ENCODE results near the gene ZBTB7C.
A peak's percentile ranks its signal among the peaks of the same experiment; 100 is the strongest.

Gene ZBTB7C

DNA sequence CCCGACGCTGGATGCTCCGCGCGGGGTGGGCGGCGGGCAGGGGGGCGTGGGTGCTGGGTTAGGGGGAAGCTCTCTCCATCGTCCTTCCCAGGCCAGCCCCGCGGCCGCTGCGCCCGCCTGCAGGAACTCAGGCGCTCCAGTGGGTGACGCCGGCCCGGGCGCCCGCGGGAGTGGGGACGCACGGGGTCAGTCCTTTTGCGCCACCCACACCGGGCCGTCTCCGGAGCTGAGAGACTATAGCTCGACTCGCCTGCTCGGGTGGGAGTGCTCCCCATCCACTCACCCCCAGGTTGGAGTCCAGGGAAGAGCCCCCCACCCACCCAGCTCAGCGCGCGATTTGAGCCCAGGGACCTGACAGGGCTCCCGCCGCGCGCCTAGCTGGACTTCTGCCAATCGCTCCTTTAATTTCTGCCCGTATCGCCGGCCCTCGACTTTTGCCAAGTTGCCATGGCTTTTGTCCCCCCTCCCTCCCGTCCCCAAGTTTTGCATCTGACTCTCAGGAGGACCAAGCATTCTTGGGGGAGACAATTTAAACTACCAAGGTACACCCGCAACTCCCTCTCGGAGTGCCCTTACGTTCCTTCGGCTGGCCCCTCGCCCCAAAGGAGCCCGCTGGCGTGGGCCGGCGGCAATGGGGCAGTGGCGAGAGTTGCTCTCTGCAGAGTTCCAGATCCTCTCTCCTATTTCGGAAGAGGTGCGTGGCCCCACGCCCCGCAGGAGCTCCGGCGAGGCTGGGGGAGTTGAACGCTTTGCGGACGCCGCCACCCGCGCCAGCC is 272.9 kb downstream of the ZBTB7C start:
- peak; percentile 30 to 55 for DNase-seq

GRCh38 chr18:48135436-48135966 is 273.7 kb downstream of the ZBTB7C start:
- peak; percentile 7 for DNase-seq

DNA sequence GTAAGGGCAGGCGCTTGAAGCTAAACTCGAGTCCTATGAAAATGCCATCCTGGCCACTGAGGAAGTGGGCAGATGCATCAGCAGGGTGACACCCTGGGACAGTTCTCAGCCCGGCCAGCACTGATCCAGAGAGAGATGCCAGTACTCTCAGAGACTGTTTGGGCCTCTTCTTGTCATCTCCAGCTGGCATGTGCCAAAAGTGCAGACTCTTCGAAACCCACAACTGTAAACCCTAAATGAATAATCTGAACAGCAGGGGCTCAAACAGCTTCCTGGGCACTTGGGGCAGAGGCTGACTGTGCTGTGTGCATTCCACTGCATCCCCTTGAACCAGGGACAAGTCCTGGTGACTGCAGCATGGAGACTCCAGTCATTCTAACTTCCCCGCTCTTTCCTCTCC is 274.6 kb downstream of the ZBTB7C start:
- no peak for DNase-seq

- DNase-seq: no peak
These were observed 275.4 kb downstream of the ZBTB7C start for GRCh38 chr18:48133671-48134251.

- DNase-seq: no peak
These were observed 276.2 kb downstream of the ZBTB7C start for GRCh38 chr18:48132797-48133655.

GRCh38 chr18:48131042-48131441 is 278.1 kb downstream of the ZBTB7C start:
- no peak for DNase-seq

DNA sequence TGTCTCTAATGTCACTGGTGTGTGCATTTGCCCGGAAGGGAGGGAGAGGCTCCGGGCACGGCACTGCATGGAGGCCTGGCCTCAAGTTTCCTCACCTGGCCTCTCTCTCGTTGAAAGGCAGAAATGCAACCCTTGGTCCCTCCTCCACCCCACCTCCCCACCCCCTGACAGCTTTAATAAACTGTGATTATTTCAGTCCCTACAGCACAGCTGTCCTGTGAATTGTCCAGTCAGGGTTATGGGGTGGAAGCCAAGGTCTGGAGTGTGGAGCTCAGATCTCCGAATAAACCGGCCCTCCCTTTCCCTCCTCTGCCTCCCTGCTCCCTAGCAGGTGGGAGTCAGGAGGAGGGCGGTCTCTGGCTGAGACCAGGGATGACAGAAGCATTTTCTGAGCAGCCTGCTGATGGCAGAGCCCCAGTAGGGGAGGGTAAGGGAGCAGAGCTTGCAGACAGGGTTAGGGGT is 279.5 kb downstream of the ZBTB7C start:
- no peak for DNase-seq

GRCh38 chr18:48127606-48128005 is 281.6 kb downstream of the ZBTB7C start:
- DNase-seq: no peak

DNA sequence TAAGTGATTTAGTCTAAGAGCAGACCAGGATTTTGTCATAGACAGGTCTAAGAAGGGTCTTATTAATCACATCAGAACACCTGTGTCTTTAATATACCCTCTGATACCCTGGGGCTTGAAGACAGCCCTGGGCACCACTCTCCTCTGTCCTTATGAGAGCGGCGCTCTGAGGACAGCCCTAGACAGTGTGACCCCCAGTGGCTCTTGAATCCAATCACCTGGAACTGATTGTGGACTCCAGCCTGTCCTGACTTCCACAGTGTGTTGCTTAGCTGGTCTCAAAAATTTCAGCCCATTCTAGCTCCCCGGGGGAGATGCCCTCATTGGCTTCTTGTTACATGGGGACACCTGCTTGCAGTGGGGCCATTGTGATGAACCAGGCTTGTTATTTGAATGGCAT is 282.9 kb downstream of the ZBTB7C start:
- DNase-seq: no peak

GRCh38 chr18:48125724-48126123 is 283.5 kb downstream of the ZBTB7C start:
- no peak for DNase-seq

DNA sequence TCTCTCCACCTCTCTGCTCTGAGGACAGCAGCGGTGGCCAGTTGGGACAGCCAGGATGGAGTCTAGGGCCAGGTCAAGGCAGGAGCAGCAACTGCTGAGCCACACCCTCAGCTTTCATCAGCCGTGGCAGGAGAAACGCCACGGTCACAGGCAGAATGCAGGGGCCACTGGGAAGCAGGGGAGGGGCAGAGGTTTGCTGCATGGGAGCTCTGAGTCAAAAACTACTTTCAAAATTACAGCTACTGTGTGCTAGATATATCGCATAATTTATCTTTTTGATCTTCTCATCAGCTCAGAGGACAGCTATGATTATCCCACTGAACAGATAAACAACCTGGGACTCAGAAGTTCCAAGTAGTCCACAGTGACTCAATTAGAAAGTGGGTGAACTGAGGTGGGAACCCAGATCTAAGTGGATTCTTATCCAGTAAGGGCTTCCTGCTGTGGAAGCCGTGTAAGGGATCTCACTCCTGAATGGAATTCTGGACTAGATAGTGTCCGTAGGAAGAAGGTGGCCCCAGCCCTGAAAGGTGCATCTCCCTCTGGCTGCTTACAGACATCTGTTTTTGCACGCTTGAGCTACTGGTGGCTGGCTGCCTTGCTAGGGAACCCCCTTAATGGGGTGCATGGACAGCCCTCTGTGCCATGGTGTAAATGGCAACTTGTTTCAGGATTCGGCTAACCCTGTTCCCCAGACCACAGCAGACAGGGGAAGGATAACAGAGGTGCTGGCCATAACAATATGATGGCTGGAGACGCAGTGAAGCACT is 284.1 kb downstream of the ZBTB7C start:
- no peak for DNase-seq

GRCh38 chr18:48123941-48124340 is 285.2 kb downstream of the ZBTB7C start:
- no peak for DNase-seq

- no peak for DNase-seq
These were observed 285.9 kb downstream of the ZBTB7C start for GRCh38 chr18:48123324-48123723.

- DNase-seq: no peak
These were observed 286.4 kb downstream of the ZBTB7C start for GRCh38 chr18:48122816-48123215.

GRCh38 chr18:48122376-48122775 is 286.8 kb downstream of the ZBTB7C start:
- no peak for DNase-seq

GRCh38 chr18:48121752-48122151 is 287.4 kb downstream of the ZBTB7C start:
- no peak for DNase-seq

DNA sequence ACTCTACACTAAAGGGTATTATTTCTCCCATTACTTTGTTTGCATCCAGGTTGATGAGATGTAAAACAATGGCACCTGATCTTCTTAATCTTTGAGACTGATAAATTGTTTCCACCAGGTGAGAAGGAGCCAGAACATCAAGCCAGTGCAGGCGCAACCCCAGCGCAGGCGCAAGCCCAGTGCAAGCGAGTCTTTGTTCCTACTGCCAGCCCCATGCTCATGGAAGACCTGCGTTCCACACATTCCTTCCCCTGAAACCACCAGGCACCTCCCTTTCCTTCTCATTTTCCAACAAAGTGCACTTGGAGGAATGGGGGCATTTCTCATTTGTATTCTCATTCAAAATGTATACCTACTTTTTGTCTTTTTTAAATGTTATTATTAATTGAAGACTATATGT is 290.0 kb downstream of the ZBTB7C start:
- no peak for DNase-seq

DNA sequence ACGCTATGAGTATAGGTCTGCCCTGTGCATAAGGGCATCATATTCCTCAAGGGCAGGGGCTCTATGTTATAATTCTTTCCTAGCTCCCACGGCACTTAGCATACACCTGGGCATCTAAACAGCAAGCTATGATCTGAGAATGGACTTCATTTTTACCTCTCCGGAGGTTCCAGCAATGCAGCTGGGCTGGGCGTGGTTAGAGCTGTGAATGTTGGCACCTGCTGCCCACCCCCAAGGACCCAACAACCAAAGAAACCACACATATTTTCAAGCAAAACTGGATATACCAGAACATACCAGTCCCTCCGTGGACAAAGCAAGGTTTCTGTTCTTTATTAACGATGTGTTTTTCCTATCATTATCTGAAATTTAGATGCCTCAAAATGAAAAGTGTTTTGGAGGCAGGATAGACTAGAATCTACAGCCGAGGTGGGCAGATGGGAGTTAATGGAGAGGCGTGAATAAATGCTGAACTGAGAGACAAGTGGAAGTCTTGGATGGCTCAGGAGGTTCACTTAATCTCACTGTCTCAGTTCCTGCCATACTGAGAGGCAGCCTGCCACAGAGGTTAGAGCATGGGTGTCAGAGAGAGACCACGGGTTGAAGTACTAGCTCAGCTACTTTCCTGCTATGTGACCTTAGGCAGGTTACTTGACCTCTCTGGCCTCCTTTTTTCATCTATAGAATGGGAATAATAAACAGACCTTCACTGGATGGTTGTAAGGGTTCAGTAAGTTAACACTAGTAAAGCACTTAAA is 292.1 kb downstream of the ZBTB7C start:
- no peak for DNase-seq

GRCh38 chr18:48116017-48116416 is 293.2 kb downstream of the ZBTB7C start:
- DNase-seq: no peak

DNA sequence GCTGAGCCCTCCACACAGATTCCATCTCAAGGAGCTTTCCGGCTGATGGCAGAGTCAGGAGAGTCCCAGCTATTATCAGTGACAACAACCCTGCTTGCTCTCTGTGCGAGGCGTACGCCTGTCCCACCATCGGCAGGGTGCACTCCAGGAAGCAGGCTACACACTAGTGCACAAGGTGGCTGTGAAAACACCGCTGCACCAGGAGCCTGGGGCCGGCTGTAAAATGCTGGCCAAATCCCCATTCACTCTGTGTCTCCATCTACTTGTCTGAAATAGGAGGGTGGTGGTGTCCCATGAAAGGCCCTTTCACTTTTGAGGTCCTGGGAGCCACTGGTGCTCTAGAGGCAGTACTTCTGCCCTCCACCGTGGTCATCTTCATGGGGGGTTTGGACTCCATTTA is 295.5 kb downstream of the ZBTB7C start:
- DNase-seq: no peak

- no peak for DNase-seq
These were observed 297.6 kb downstream of the ZBTB7C start for GRCh38 chr18:48111587-48111986.

- DNase-seq: no peak
These were observed 298.4 kb downstream of the ZBTB7C start for GRCh38 chr18:48110797-48111196.

All from inflammatory macrophage (primary cell).